MCF 10A (cell line): ENCODE measurements around the gene KRTAP20-4. TPM values are rescaled to one million over a fixed set of nuclear protein-coding genes. Genes with fewer than 3 reads are reported as not detected.

Experiments used
- BruUV-seq: library from RNA; stranded (reverse); fragments of 400-500 nt; replicated peaks from 2 replicates; lab custom pipeline; 2021; lab: Mats Ljungman, UMichigan
- CTCF ChIA-PET: fragments of 300-600 bp; sonication (Branson Sonifier 250); formaldehyde crosslinking; extraction: SDS; loops from one replicate; lab custom pipeline; 2021; ENCODE audit warnings: antibody characterized with exemption, inconsistent platforms; lab: Yijun Ruan, JAX
- POLR2A ChIA-PET: fragments of 300-600, 350-650 bp; sonication (Branson Sonifier 250); formaldehyde crosslinking; extraction: SDS; loops from one replicate; lab custom pipeline; 2020; ENCODE audit warnings: antibody characterized with exemption, inconsistent platforms; lab: Yijun Ruan, JAX
- DNase-seq: peaks from one replicate; pipeline ENCODE4 v3.0.0-alpha.2; 2018; ENCODE audit not compliant: unreplicated experiment
- H3K27ac Mint-ChIP-seq: one replicate; pipeline ENCODE4 v1.8.0; 2022; ENCODE audit warnings: mild to moderate bottlenecking, low read depth, mixed read lengths; ENCODE audit not compliant: unreplicated experiment
- H3K27me3 Mint-ChIP-seq: one replicate; pipeline ENCODE4 v1.8.0; 2022; ENCODE audit warnings: mixed read lengths; ENCODE audit not compliant: insufficient read depth, unreplicated experiment
- H3K36me3 Mint-ChIP-seq: one replicate; pipeline ENCODE4 v1.8.0; 2022; ENCODE audit warnings: mild to moderate bottlenecking, moderate library complexity, mixed read lengths; ENCODE audit not compliant: insufficient read depth, unreplicated experiment
- H3K4me1 Mint-ChIP-seq: one replicate; pipeline ENCODE4 v1.8.0; 2022; ENCODE audit warnings: mixed read lengths; ENCODE audit not compliant: insufficient read depth, unreplicated experiment
- H3K4me3 Mint-ChIP-seq: one replicate; pipeline ENCODE4 v1.8.0; 2022; ENCODE audit warnings: mild to moderate bottlenecking, moderate library complexity, mixed read lengths; ENCODE audit not compliant: unreplicated experiment
- H3K9me3 Mint-ChIP-seq: one replicate; pipeline ENCODE4 v1.8.0; 2022; ENCODE audit warnings: mixed read lengths; ENCODE audit not compliant: unreplicated experiment
- CTCF ChIP-seq: fragments of 200-600 bp; IDR thresholded peaks from one replicate; pipeline ENCODE4 v1.8.0; 2022; ENCODE audit warnings: antibody characterized with exemption, mild to moderate bottlenecking; ENCODE audit not compliant: unreplicated experiment
- intact Hi-C: fragments of 100-400 bp; cut with micrococcal nuclease; formaldehyde crosslinking; loops from 2 replicates; pipeline ENCODE4 v1.14.1; 2022
- total RNA-seq: library from RNA; stranded (reverse); gene quantifications from 2 replicates; pipeline ENCODE4 v1.2.3, GENCODE V29; 2022

The KRTAP20-4 gene
- total RNA-seq, 1 experiment from 2014 or later, result not detected

DNA sequence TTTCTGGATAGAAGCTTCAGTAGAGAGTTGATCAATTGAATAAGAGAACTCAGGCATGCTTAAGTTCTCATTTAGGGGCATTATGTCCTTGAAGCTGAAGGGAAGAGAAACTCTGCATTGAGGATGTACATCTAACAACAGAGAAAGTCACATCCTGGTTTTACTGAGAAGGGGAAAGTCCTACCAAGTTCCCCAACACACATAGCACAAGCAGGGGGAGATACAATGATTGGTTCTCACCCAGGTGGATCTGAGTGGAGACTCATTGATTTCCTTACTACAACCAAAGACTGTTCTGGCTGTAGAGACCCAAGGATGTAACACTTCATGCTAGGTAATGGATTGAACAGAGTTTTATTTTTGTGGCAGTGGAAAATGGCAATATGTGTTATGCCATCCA lies 5.2 kb upstream of the KRTAP20-4 start:
- CTCF ChIA-PET, result no interaction called here
- no TSS peak for BruUV-seq
- intact Hi-C loops, result no loop called here
- no peak for TF ChIP-seq CTCF
- no peak for DNase-seq
- Mint-ChIP-seq H3K27ac (no peak overlapping the region), H3K36me3 (no peaks in the 10 kb centered on the region), H3K4me1 (no peaks in the 10 kb centered on the region), H3K4me3 (no peak overlapping the region), H3K9me3 (no peaks in the 10 kb centered on the region), H3K27me3 (no peaks in the 10 kb centered on the region)
- POLR2A ChIA-PET, result no interaction called here

DNA sequence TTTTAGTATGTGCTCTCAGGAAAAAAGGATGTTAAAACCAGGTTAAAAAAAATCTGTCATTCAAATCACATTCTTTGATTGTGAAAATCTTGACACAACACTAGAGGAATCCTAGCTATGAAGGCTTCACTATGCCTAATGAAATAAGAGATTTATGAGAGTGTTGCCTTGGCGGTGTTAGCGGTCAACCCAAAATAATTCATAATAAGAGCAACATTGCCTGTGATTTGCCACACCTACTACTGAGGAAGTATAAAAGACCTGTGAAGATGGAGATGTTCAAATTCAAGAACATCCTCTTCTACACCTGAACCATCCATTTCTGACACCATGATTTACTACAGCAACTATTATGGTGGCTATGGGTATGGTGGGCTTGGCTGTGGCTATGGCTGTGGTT lies 4.3 kb upstream of the KRTAP20-4 start, which contains the start of gene KRTAP20-1:
KRTAP20-1 (plus strand) TSS at position 301 of the 400 bp plus-strand sequence; CDS start at position 331, 30 bp downstream.
- Mint-ChIP-seq H3K36me3 (no peaks in the 10 kb centered on the region), H3K4me1 (no peaks in the 10 kb centered on the region), H3K4me3 (no peak within 1 kb of the TSS), H3K9me3 (no peaks in the 10 kb centered on the region), H3K27ac (no peak within 1 kb of the TSS), H3K27me3 (no peaks in the 10 kb centered on the region)
- no peak for TF ChIP-seq CTCF
- no TSS peak for BruUV-seq
- POLR2A ChIA-PET, result no interaction called here
- intact Hi-C loops, result no loop called here
- CTCF ChIA-PET, result no interaction called here
- DNase-seq, result no peak

DNA sequence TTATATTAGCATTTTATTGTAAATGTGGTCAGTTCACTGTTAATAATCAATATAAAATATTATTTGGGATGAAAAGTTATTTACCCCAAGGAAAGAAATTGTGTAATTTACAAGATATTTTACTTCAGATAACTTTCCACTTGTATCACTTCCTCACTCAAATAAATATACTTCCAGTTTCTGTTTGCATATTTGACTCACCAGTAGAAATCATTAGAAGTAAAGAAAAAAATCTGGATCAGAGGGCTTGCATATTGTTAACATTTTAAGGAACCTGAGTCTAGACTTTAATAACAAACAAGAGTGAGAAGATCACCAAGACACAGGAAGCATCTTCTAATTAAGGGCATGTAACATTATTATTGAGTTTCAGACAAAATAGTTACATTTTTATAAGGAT lies 347 bp upstream of the KRTAP20-4 start:
- no peak for DNase-seq
- intact Hi-C loops, result no loop called here
- ChIA-PET CTCF (interaction anchor here (0.6 kb wide), 1 partner anchor 219 kb away, joined by 3 read pairs; no protein-coding TSS in a partner anchor), POLR2A (no interaction called here)
- no peaks in the 10 kb centered on the region for H3K36me3 Mint-ChIP-seq
- no peaks in the 10 kb centered on the region for H3K27me3 Mint-ChIP-seq
- no peak overlapping the region for H3K27ac Mint-ChIP-seq
- no peak overlapping the region for H3K4me3 Mint-ChIP-seq
- TF ChIP-seq CTCF, result no peak
- no peaks in the 10 kb centered on the region for H3K4me1 Mint-ChIP-seq
- no TSS peak for BruUV-seq
- H3K9me3 Mint-ChIP-seq, result no peaks in the 10 kb centered on the region

DNA sequence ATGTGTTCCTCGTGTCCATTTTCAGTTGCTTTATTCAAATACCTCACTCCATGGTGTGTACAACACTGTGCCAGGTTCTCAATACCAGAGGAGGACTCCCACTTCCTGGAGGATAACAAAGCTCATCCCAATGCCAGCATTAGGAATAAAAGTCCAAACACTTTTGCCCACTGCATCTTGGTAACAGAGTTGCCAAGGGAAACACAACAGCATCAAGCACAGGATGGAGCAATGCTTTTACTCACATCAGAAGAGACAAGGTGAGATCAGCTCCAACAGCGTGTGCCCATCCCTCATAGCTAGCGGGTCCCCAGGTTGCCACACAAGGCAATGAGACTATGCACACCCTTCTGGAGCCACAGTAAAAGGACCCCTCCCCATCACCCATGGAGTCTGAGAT lies 2.9 kb downstream of the KRTAP20-4 start:
- BruUV-seq, result no TSS peak
- no peak for TF ChIP-seq CTCF
- intact Hi-C loops, result no loop called here
- Mint-ChIP-seq H3K27me3 (no peaks in the 10 kb centered on the region), H3K9me3 (peaks cover 7% of the 10 kb centered on the region), H3K4me1 (no peaks in the 10 kb centered on the region), H3K27ac (no peak overlapping the region), H3K36me3 (no peaks in the 10 kb centered on the region), H3K4me3 (no peak overlapping the region)
- POLR2A ChIA-PET, result interaction anchor here (0.6 kb wide), 2 partner anchors 149 to 1717 kb away, joined by 3 to 4 read pairs; no protein-coding TSS in a partner anchor
- DNase-seq, result no peak
- CTCF ChIA-PET, result no interaction called here
